ENCODE measurements around the gene TPST2. TPM values are rescaled to one million over a fixed set of nuclear protein-coding genes. Genes with fewer than 3 reads are reported as not detected.

TPST2 gene
- total RNA-seq, 3 donors from 2014 or later, result 9.2 to 13.9 (median 11.7) TPM

- DNase-seq (no peak), ATAC-seq (no peak)
- no peak for TF ChIP-seq CTCF (IDR thresholded peaks at IDR 0.05)
- peaks cover 40% of the 10 kb centered on the region for H3K4me1 ChIP-seq (ENCODE audit: low read depth)
- intact Hi-C loops (cut with DNase I, micrococcal nuclease), result no loop called here
- no peaks in the 10 kb centered on the region for H3K9me3 ChIP-seq
- H3K36me3 ChIP-seq (ENCODE audit: low read depth), result no peaks in the 10 kb centered on the region
- H3K4me3 ChIP-seq, result no peak overlapping the region
Observed at GRCh38 chr22:26481694-26482093, 108.2 kb downstream of the TPST2 start.

GRCh38 chr22:26481112-26481693 lies 108.7 kb downstream of the TPST2 start:
- DNase-seq (no peak), ATAC-seq (no peak)
- Histone ChIP-seq H3K36me3 (ENCODE audit: low read depth) (no peaks in the 10 kb centered on the region), H3K4me1 (ENCODE audit: low read depth) (peaks cover 40% of the 10 kb centered on the region), H3K9me3 (no peaks in the 10 kb centered on the region), H3K4me3 (no peak overlapping the region)
- intact Hi-C loops (cut with DNase I, micrococcal nuclease), result no loop called here
- no peak for TF ChIP-seq CTCF (IDR thresholded peaks at IDR 0.05)

GRCh38 chr22:26480611-26480932 lies 109.4 kb downstream of the TPST2 start:
- Histone ChIP-seq H3K9me3 (no peaks in the 10 kb centered on the region), H3K36me3 (ENCODE audit: low read depth) (no peaks in the 10 kb centered on the region), H3K4me1 (ENCODE audit: low read depth) (peaks cover 40% of the 10 kb centered on the region), H3K4me3 (no peak overlapping the region)
- no peak for ATAC-seq
- DNase-seq, result peak in 1 of 3 donors; percentile 36
- intact Hi-C loops (cut with DNase I, micrococcal nuclease), result no loop called here
- TF ChIP-seq CTCF (IDR thresholded peaks at IDR 0.05), result no peak

GRCh38 chr22:26479792-26480610 lies 109.9 kb downstream of the TPST2 start:
- no peak for TF ChIP-seq CTCF (IDR thresholded peaks at IDR 0.05)
- H3K9me3 ChIP-seq, result no peaks in the 10 kb centered on the region
- DNase-seq, result peak in 2 of 3 donors; percentile 24 to 36
- peak; percentile 40 for ATAC-seq
- intact Hi-C loops (cut with DNase I, micrococcal nuclease), result no loop called here
- H3K4me1 ChIP-seq (ENCODE audit: low read depth), result peaks cover 36% of the 10 kb centered on the region
- H3K4me3 ChIP-seq, result no peak overlapping the region
- no peaks in the 10 kb centered on the region for H3K36me3 ChIP-seq (ENCODE audit: low read depth)

GRCh38 chr22:26479043-26479791 lies 110.7 kb downstream of the TPST2 start:
- intact Hi-C loops (cut with DNase I, micrococcal nuclease), result no loop called here
- Histone ChIP-seq H3K9me3 (no peaks in the 10 kb centered on the region), H3K4me1 (ENCODE audit: low read depth) (peaks cover 29% of the 10 kb centered on the region), H3K36me3 (ENCODE audit: low read depth) (no peaks in the 10 kb centered on the region), H3K4me3 (no peak overlapping the region)
- ATAC-seq, result no peak
- no peak for TF ChIP-seq CTCF (IDR thresholded peaks at IDR 0.05)
- no peak for DNase-seq

Measured in mucosa of descending colon (tissue), 3 donors.